Measurements from ENCODE around the gene MKX. TPM values are rescaled to one million over a fixed set of nuclear protein-coding genes. Genes with fewer than 3 reads are reported as not detected.

The MKX gene
- total RNA-seq, 1 experiment from 2014 or later = 1.5 TPM

- BruUV-seq (replicated peaks) = no TSS peak
- no peaks in the 10 kb centered on the region for H3K9me3 Mint-ChIP-seq (ENCODE audit: low read depth, unreplicated experiment)
- H3K27ac Mint-ChIP-seq (ENCODE audit: unreplicated experiment) = no peak overlapping the region
- H3K4me3 Mint-ChIP-seq (ENCODE audit: low read depth, unreplicated experiment) = no peak overlapping the region
- no peaks in the 10 kb centered on the region for H3K36me3 Mint-ChIP-seq (ENCODE audit: insufficient read depth, unreplicated experiment)
- intact Hi-C loops (cut with micrococcal nuclease; ENCODE audit: unreplicated experiment) = no loop called here
- no peak for TF ChIP-seq CTCF (IDR thresholded peaks at IDR 0.05; ENCODE audit: unreplicated experiment)
- H3K27me3 Mint-ChIP-seq (ENCODE audit: unreplicated experiment) = peaks cover 40% of the 10 kb centered on the region
- no peaks in the 10 kb centered on the region for H3K4me1 Mint-ChIP-seq (ENCODE audit: low read depth, unreplicated experiment)
- CTCF ChIA-PET = interaction anchor here (0.6 kb wide), 1 partner anchor 1395 kb away, joined by 3 read pairs; no protein-coding TSS in a partner anchor
- DNase-seq = no peak
Measured at GRCh38 chr10:27626890-27627289, 118.7 kb downstream of the MKX start.

GRCh38 chr10:27625452-27626211 lies 120.0 kb downstream of the MKX start:
- Mint-ChIP-seq H3K4me1 (ENCODE audit: low read depth, unreplicated experiment) (no peaks in the 10 kb centered on the region), H3K4me3 (ENCODE audit: low read depth, unreplicated experiment) (no peak overlapping the region), H3K27ac (ENCODE audit: unreplicated experiment) (no peak overlapping the region), H3K9me3 (ENCODE audit: low read depth, unreplicated experiment) (no peaks in the 10 kb centered on the region), H3K36me3 (ENCODE audit: insufficient read depth, unreplicated experiment) (no peaks in the 10 kb centered on the region), H3K27me3 (ENCODE audit: unreplicated experiment) (peaks cover 53% of the 10 kb centered on the region)
- TF ChIP-seq CTCF (IDR thresholded peaks at IDR 0.05; ENCODE audit: unreplicated experiment) = no peak
- BruUV-seq (replicated peaks) = no TSS peak
- intact Hi-C loops (cut with micrococcal nuclease; ENCODE audit: unreplicated experiment) = no loop called here
- DNase-seq = no peak
- CTCF ChIA-PET = interaction anchor here (0.7 kb wide), 1 partner anchor 159 kb away, joined by 11 read pairs; no protein-coding TSS in a partner anchor

GRCh38 chr10:27624941-27625340 lies 120.7 kb downstream of the MKX start:
- H3K4me3 Mint-ChIP-seq (ENCODE audit: low read depth, unreplicated experiment) = no peak overlapping the region
- intact Hi-C loops (cut with micrococcal nuclease; ENCODE audit: unreplicated experiment) = no loop called here
- H3K27ac Mint-ChIP-seq (ENCODE audit: unreplicated experiment) = no peak overlapping the region
- DNase-seq = no peak
- no peaks in the 10 kb centered on the region for H3K9me3 Mint-ChIP-seq (ENCODE audit: low read depth, unreplicated experiment)
- peaks cover 60% of the 10 kb centered on the region for H3K27me3 Mint-ChIP-seq (ENCODE audit: unreplicated experiment)
- CTCF ChIA-PET = no interaction called here
- no TSS peak for BruUV-seq (replicated peaks)
- no peaks in the 10 kb centered on the region for H3K36me3 Mint-ChIP-seq (ENCODE audit: insufficient read depth, unreplicated experiment)
- no peak for TF ChIP-seq CTCF (IDR thresholded peaks at IDR 0.05; ENCODE audit: unreplicated experiment)
- H3K4me1 Mint-ChIP-seq (ENCODE audit: low read depth, unreplicated experiment) = no peaks in the 10 kb centered on the region

Other genes with a start within 250 kb of the MKX start
- gene RAB18, start 241.5 kb downstream of the MKX start, total RNA-seq (2022) = 75.9 and 82.8 TPM in 2 replicates

Measured in Calu3 (cell line).